Caco-2 (cell line): ENCODE data around the gene GMIP. TPM values are rescaled to one million over a fixed set of nuclear protein-coding genes. Genes with fewer than 3 reads are reported as not detected.

Source experiments
- BruUV-seq: library from RNA; stranded (reverse); fragments of 400-500 nt; replicated peaks from 2 replicates; lab custom pipeline; 2021; lab: Mats Ljungman, UMichigan
- CTCF ChIA-PET: fragments of 300-600 bp; sonication (Branson Sonifier 250); formaldehyde crosslinking; loops from one replicate; lab custom pipeline; 2022; ENCODE audit warnings: antibody characterized with exemption; lab: Charles Lee
- POLR2A ChIA-PET: fragments of 300-600 bp; sonication (Branson Sonifier 250); formaldehyde crosslinking; loops from one replicate; lab custom pipeline; 2022; ENCODE audit warnings: antibody characterized with exemption; lab: Charles Lee
- DNase-seq, 2 experiments: peaks; one replicate each; pipeline versions ENCODE4 v3.0.0 to v3.0.0-alpha.2; 2020 to 2022
- H3K27me3 ChIP-seq: replicated peaks from 2 replicates; pipeline ENCODE4 v1.6.0; 2011; ENCODE audit warnings: low read length; ENCODE audit not compliant: control insufficient read depth, insufficient read depth
- H3K36me3 ChIP-seq: 2 replicates; pipeline ENCODE4 v1.5.1; 2011; ENCODE audit warnings: low read length; ENCODE audit not compliant: control insufficient read depth, insufficient read depth
- H3K4me1 ChIP-seq: fragments of 250-450 bp; sonication (Bioruptor Pico); 2 replicates; pipeline ENCODE4 v1.5.1; 2020; ENCODE audit warnings: mild to moderate bottlenecking
- H3K4me3 ChIP-seq: 2 replicates; pipeline ENCODE4 v1.5.1; 2011; ENCODE audit warnings: low read depth, mild to moderate bottlenecking, control low read depth, low read length
- H3K9me3 ChIP-seq: fragments of 250-450 bp; sonication (Bioruptor Pico); 2 replicates; pipeline ENCODE4 v1.5.1; 2020; ENCODE audit warnings: mild to moderate bottlenecking, moderate library complexity
- H3K27ac Mint-ChIP-seq: one replicate; pipeline ENCODE4 v1.8.0; 2022; ENCODE audit warnings: mixed read lengths; ENCODE audit not compliant: unreplicated experiment
- H3K27me3 Mint-ChIP-seq: one replicate; pipeline ENCODE4 v1.8.0; 2022; ENCODE audit warnings: mixed read lengths; ENCODE audit not compliant: insufficient read depth, unreplicated experiment
- H3K36me3 Mint-ChIP-seq: one replicate; pipeline ENCODE4 v1.8.0; 2022; ENCODE audit warnings: mild to moderate bottlenecking, mixed read lengths; ENCODE audit not compliant: insufficient read depth, unreplicated experiment
- H3K4me1 Mint-ChIP-seq: one replicate; pipeline ENCODE4 v1.8.0; 2022; ENCODE audit warnings: low read depth, mixed read lengths; ENCODE audit not compliant: unreplicated experiment
- H3K4me3 Mint-ChIP-seq: one replicate; pipeline ENCODE4 v1.8.0; 2022; ENCODE audit warnings: mild to moderate bottlenecking, moderate library complexity, mixed read lengths; ENCODE audit not compliant: unreplicated experiment
- H3K9me3 Mint-ChIP-seq: one replicate; pipeline ENCODE4 v1.8.0; 2022; ENCODE audit warnings: mixed read lengths; ENCODE audit not compliant: unreplicated experiment
- intact Hi-C: fragments of 100-400 bp; cut with micrococcal nuclease; formaldehyde crosslinking; loops from one replicate; pipeline ENCODE4 v1.10.0; 2022; ENCODE audit not compliant: unreplicated experiment
- total RNA-seq: library from RNA; stranded (reverse); gene quantifications from 2 replicates; pipeline ENCODE4 v1.2.3, GENCODE V29; 2022
- TF ChIP-seq, protein P1 (sequence below), 2 experiments: fragments of 200-600 bp in 1 of 2; IDR thresholded peaks; 1 replicate in 1 of 2; 2 replicates in 1 of 2; pipeline versions ENCODE4 v1.5.1 to v1.8.0; 2011 to 2022; ENCODE audit warnings: antibody characterized with exemption in 1 of 2, control low read depth in 1 of 2, inconsistent platforms in 1 of 2, low read depth in 1 of 2, low read length in 1 of 2, mild to moderate bottlenecking in 1 of 2, moderate library complexity in 1 of 2; ENCODE audit not compliant: insufficient read depth in 1 of 2, severe bottlenecking in 1 of 2, unreplicated experiment in 1 of 2

The GMIP gene
- total RNA-seq, 1 experiment from 2014 or later = 8.6 TPM

DNA sequence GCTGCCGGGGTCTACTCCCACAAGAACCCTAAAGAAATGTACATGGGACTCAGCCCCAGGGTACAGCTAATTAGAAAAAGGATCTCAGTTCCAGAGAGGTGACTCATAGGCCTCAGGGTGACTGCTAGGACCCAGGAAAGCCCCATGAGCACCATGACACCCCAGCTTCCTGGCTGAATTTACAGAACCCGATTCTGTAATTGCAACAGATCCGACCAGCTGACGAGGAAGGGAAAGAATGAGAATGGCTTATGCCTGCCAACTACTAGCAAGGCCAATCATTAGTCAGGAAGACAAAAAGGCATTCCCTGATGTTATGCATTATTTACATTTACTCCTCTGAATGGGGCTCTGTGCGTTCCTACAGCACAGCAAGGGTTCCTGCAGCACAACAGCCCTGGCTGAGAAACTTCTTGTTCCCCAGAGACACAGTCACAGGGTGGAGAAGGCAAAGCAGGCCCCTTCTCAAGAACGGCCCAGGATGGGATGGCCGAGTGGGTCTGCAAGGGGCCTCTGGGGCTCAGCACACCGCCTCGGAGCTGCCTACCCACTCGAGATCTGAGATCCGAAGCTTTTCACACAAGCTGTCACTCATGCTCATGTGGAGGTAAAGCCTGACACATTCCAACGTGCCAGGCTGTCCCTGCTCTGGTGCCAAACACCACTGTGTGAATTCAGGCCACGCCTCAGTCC lies 52.2 kb downstream of the GMIP start:
- Mint-ChIP-seq H3K4me3 (no peak overlapping the region), H3K9me3 (no peaks in the 10 kb centered on the region), H3K36me3 (no peaks in the 10 kb centered on the region), H3K4me1 (no peaks in the 10 kb centered on the region), H3K27me3 (no peaks in the 10 kb centered on the region), H3K27ac (no peak overlapping the region)
- H3K4me1 ChIP-seq = peaks cover 5% of the 10 kb centered on the region; the same call in 1 of the 2 replicates
- BruUV-seq = no TSS peak
- ChIA-PET POLR2A (no interaction called here), CTCF (no interaction called here)
- intact Hi-C loops = no loop called here
- TF ChIP-seq, protein P1, sequence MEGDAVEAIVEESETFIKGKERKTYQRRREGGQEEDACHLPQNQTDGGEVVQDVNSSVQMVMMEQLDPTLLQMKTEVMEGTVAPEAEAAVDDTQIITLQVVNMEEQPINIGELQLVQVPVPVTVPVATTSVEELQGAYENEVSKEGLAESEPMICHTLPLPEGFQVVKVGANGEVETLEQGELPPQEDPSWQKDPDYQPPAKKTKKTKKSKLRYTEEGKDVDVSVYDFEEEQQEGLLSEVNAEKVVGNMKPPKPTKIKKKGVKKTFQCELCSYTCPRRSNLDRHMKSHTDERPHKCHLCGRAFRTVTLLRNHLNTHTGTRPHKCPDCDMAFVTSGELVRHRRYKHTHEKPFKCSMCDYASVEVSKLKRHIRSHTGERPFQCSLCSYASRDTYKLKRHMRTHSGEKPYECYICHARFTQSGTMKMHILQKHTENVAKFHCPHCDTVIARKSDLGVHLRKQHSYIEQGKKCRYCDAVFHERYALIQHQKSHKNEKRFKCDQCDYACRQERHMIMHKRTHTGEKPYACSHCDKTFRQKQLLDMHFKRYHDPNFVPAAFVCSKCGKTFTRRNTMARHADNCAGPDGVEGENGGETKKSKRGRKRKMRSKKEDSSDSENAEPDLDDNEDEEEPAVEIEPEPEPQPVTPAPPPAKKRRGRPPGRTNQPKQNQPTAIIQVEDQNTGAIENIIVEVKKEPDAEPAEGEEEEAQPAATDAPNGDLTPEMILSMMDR (IDR thresholded peaks at IDR 0.05; ENCODE audit: insufficient read depth in 1 of 2, low read depth in 1 of 2, low read length in 1 of 2, severe bottlenecking in 1 of 2, unreplicated experiment in 1 of 2) = no peak
- H3K27me3 ChIP-seq = no peaks in the 10 kb centered on the region
- H3K9me3 ChIP-seq = no peaks in the 10 kb centered on the region
- peak in 1 of 2 experiments; percentile 38 for DNase-seq
- no peaks in the 10 kb centered on the region for H3K36me3 ChIP-seq
- H3K4me3 ChIP-seq = no peak overlapping the region

DNA sequence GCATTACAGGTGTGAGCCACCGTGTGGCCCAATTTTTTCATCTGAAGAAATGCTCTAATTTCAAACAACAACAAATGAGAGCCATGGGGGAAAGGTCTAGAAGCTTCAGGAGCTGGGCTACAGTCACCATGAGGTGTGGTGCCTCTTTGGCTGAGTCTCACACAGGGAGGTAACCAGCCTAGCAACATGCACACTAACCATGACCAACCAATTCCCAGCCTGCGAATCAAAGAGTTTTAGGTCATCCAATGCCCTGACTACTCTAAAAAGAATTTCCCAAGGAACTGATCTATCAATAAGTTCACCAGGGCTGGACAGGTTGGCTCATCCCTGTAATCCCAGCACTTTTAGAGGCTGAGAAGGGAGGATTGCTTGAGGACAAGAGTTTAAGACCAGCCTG lies 54.9 kb downstream of the GMIP start:
- Histone ChIP-seq H3K36me3 (no peaks in the 10 kb centered on the region), H3K4me3 (no peak overlapping the region), H3K9me3 (no peaks in the 10 kb centered on the region), H3K27me3 (no peaks in the 10 kb centered on the region), H3K4me1 (peaks cover 5% of the 10 kb centered on the region; the same call in 1 of the 2 replicates)
- Mint-ChIP-seq H3K4me3 (no peak overlapping the region), H3K27me3 (no peaks in the 10 kb centered on the region), H3K27ac (no peak overlapping the region), H3K4me1 (peaks cover 7% of the 10 kb centered on the region), H3K36me3 (no peaks in the 10 kb centered on the region), H3K9me3 (no peaks in the 10 kb centered on the region)
- CTCF ChIA-PET = no interaction called here
- BruUV-seq = no TSS peak
- DNase-seq = no peak
- POLR2A ChIA-PET = no interaction called here
- TF ChIP-seq, protein P1 (IDR thresholded peaks at IDR 0.05; ENCODE audit: insufficient read depth in 1 of 2, low read depth in 1 of 2, low read length in 1 of 2, severe bottlenecking in 1 of 2, unreplicated experiment in 1 of 2) = no peak
- intact Hi-C loops = no loop called here

DNA sequence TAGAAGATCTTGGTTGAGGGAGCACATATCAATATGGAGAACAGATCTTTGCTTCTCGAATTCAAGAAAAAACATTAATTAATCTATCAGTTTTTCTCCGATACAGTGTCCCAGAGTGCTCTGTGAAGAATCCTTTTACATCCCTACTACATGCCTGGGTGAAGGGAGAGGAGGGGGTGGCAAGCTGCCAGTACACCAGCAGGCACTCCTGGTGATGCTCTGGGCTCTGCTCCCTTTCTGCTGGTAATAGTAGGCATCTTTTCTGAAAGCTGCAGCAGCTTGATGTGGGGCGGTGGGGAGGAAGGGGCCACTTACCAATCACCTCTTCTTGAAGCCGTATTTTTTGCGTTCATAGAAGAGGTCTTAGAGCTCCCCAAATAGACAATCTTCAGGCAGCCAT lies 55.7 kb downstream of the GMIP start:
- Mint-ChIP-seq H3K27me3 (no peaks in the 10 kb centered on the region), H3K27ac (no peak overlapping the region), H3K36me3 (no peaks in the 10 kb centered on the region), H3K9me3 (no peaks in the 10 kb centered on the region), H3K4me3 (no peak overlapping the region), H3K4me1 (peaks cover 7% of the 10 kb centered on the region)
- H3K4me3 ChIP-seq = no peak overlapping the region
- H3K36me3 ChIP-seq = no peaks in the 10 kb centered on the region
- no TSS peak for BruUV-seq
- intact Hi-C loops = no loop called here
- no peak for DNase-seq
- ChIA-PET POLR2A (interaction anchor here (0.6 kb wide), 1 partner anchor 76 kb away, joined by 8 read pairs; no protein-coding TSS in a partner anchor), CTCF (interaction anchor here (0.6 kb wide), 1 partner anchor 1526 kb away, joined by 3 read pairs; no protein-coding TSS in a partner anchor)
- TF ChIP-seq, protein P1 (IDR thresholded peaks at IDR 0.05; ENCODE audit: insufficient read depth in 1 of 2, low read depth in 1 of 2, low read length in 1 of 2, severe bottlenecking in 1 of 2, unreplicated experiment in 1 of 2) = no peak
- no peaks in the 10 kb centered on the region for H3K27me3 ChIP-seq
- H3K9me3 ChIP-seq = no peaks in the 10 kb centered on the region
- peaks cover 5% of the 10 kb centered on the region; the same call in 1 of the 2 replicates for H3K4me1 ChIP-seq
